Left ventricle myocardium inferior (tissue), 1 donor: ENCODE data around the gene FGF8. TPM values are rescaled to one million over a fixed set of nuclear protein-coding genes. Genes with fewer than 3 reads are reported as not detected.
A peak's percentile ranks its signal among the peaks of the same experiment; 100 is the strongest.

Experiments used
- DNase-seq: peaks from one replicate; pipeline ENCODE4 v3.0.0-alpha.2; 2020
- H3K27ac ChIP-seq: fragments of 200-600 bp; replicated peaks from 2 replicates; pipeline ENCODE4 v1.8.0; 2021
- H3K27me3 ChIP-seq: fragments of 200-600 bp; 2 replicates; pipeline ENCODE4 v1.8.0; 2021; ENCODE audit warnings: low read depth
- H3K36me3 ChIP-seq: fragments of 200-600 bp; 2 replicates; pipeline ENCODE4 v1.8.0; 2021
- H3K4me1 ChIP-seq: fragments of 200-600 bp; 2 replicates; pipeline ENCODE4 v1.8.0; 2021
- H3K4me3 ChIP-seq: fragments of 200-600 bp; 2 replicates; pipeline ENCODE4 v1.8.0; 2021; ENCODE audit warnings: mild to moderate bottlenecking, moderate library complexity
- H3K9me3 ChIP-seq: fragments of 200-600 bp; replicated peaks from 2 replicates; pipeline ENCODE4 v1.8.0; 2021
- intact Hi-C: fragments of 100-400 bp; cut with micrococcal nuclease; formaldehyde crosslinking; loops from one replicate; pipeline ENCODE4 v1.11.0; 2022
- total RNA-seq: library from RNA; stranded (reverse); fragmentation: NEBNext Ultra II Directional; extraction: Animal tissue kit (Norgen Biotek cat#: 25700); gene quantifications from one replicate; pipeline ENCODE4 v1.2.1, GENCODE V29; 2021
- TF ChIP-seq, protein P1 (sequence below): fragments of 200-600 bp; IDR thresholded peaks from 2 replicates; pipeline ENCODE4 v1.8.0; 2021; ENCODE audit warnings: antibody characterized with exemption, mild to moderate bottlenecking, borderline replicate concordance
- donor health status: DM: no; HTN: yes; CAD: no; lungs with severe emphysema.

Gene FGF8
- total RNA-seq, 1 donor from 2014 or later, result not detected

DNA sequence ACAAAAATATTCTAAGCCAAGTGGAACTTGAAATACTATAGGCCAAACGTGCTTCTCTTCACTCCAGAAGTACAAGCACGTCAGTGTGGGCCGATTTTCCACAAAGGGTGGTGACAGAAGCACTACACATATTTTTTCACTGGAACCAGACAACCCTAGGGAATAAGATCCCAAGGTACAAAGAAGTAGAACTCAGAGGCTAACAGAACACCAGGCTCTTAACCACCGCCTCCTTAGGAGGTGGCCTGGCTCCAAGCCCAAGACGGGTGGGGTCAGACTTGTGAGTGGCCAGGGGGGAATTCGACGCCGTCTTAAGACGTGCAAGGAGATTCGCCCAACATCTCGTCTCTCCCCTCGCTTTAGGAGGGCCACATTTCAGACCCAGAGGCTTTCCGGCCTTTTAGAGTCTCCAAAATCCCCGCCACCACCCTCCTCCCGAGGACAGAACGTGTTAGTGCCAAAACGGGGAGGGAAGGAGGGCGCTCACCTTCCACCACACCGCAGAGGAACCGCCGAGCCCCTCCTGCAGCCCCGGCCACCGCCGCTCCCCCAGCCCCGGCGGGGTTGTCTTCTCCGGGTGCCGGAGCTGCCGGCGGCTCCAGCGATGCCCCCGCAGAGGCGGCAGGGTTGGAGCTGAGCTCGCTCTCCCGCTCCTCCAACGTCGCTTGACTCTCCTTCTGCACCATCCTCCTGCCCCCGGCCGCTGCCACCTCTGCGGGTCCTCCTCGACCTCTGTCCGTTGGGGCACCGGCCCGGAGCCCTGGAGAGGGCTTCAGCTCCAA, 41.6 kb upstream of the FGF8 start:
- Histone ChIP-seq H3K4me3 (peak overlapping the region; percentile 89), H3K27ac (peak overlapping the region; percentile 97), H3K4me1 (peaks cover 71% of the 10 kb centered on the region), H3K9me3 (no peaks in the 10 kb centered on the region), H3K36me3 (peaks cover 6% of the 10 kb centered on the region), H3K27me3 (no peaks in the 10 kb centered on the region)
- TF ChIP-seq, protein P1, sequence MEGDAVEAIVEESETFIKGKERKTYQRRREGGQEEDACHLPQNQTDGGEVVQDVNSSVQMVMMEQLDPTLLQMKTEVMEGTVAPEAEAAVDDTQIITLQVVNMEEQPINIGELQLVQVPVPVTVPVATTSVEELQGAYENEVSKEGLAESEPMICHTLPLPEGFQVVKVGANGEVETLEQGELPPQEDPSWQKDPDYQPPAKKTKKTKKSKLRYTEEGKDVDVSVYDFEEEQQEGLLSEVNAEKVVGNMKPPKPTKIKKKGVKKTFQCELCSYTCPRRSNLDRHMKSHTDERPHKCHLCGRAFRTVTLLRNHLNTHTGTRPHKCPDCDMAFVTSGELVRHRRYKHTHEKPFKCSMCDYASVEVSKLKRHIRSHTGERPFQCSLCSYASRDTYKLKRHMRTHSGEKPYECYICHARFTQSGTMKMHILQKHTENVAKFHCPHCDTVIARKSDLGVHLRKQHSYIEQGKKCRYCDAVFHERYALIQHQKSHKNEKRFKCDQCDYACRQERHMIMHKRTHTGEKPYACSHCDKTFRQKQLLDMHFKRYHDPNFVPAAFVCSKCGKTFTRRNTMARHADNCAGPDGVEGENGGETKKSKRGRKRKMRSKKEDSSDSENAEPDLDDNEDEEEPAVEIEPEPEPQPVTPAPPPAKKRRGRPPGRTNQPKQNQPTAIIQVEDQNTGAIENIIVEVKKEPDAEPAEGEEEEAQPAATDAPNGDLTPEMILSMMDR, result no peak
- intact Hi-C loops, result no loop called here
- peak; percentile 91 for DNase-seq

GRCh38 chr10:101816913-101817336, 41.0 kb upstream of the FGF8 start:
- Histone ChIP-seq H3K36me3 (peaks cover 12% of the 10 kb centered on the region), H3K4me3 (peak overlapping the region; percentile 89), H3K4me1 (peaks cover 77% of the 10 kb centered on the region), H3K27me3 (no peaks in the 10 kb centered on the region), H3K9me3 (no peaks in the 10 kb centered on the region), H3K27ac (peak overlapping the region; percentile 97)
- TF ChIP-seq, protein P1, result no peak
- intact Hi-C loops, result no loop called here
- DNase-seq, result no peak

- H3K9me3 ChIP-seq, result no peaks in the 10 kb centered on the region
- peak overlapping the region; percentile 97 for H3K27ac ChIP-seq
- intact Hi-C loops, result no loop called here
These were observed 40.5 kb upstream of the FGF8 start for GRCh38 chr10:101816376-101816775.

DNA sequence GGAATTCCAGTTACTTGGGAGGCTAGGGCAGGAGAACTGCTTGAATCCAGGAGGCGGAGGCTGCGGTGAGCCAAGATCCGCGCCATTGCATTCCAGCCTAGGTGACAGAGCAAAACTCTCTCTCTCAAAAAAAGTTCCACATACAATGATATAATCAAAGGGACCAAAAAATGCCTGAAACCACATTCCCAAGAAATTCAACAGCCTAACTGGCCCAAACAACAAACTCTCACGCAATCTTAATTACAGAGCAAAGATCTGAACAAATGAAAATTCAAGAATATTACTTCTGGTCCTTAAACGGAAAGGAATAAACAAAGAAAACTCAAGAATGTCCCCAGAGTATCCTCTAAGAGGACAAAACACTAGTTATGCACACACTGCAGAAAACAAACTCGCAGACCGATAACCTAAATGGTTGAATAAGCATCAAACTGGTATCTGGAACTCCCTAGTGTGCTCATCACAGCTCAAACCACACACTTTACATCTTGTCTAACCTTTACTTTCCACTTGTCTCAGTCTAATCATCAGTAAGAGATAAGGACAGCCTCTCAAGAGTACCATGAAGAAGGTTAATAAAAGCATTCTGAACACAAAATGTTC, 38.7 kb upstream of the FGF8 start:
- DNase-seq, result no peak
- Histone ChIP-seq H3K27ac (peak overlapping the region; percentile 97), H3K27me3 (no peaks in the 10 kb centered on the region), H3K4me1 (peaks cover 85% of the 10 kb centered on the region), H3K4me3 (peak overlapping the region; percentile 89), H3K9me3 (no peaks in the 10 kb centered on the region), H3K36me3 (peaks cover 36% of the 10 kb centered on the region)
- intact Hi-C loops, result no loop called here
- TF ChIP-seq, protein P1, result no peak

More at GRCh38 chr10:101816376-101816775, 40.5 kb upstream of the FGF8 start:
- no peaks in the 10 kb centered on the region for H3K27me3 ChIP-seq
- peaks cover 18% of the 10 kb centered on the region for H3K36me3 ChIP-seq
- H3K4me3 ChIP-seq, result peak overlapping the region; percentile 89
- DNase-seq, result no peak
- peaks cover 78% of the 10 kb centered on the region for H3K4me1 ChIP-seq
- TF ChIP-seq, protein P1, result no peak

DNA sequence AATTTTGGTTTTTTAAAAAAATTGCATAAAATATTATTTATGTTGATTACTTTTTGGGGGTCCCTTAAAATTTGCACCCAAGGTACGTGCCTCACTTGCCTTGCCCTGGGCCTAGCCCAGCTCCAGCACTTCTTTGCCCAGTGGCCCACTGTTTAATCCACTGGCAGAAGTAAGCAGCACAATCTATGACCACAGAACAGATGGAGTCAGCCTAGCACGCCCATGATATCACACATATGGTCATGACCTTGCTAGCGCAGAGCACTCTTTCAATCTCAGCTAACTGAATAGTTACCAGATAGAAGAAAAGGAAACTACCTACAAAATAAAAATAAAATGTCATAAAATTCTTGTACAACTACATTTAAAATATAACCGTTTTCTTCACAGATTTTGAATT, 36.7 kb upstream of the FGF8 start:
- no peaks in the 10 kb centered on the region for H3K27me3 ChIP-seq
- peaks cover 74% of the 10 kb centered on the region for H3K4me1 ChIP-seq
- peak overlapping the region; percentile 97 for H3K27ac ChIP-seq
- DNase-seq, result no peak
- intact Hi-C loops, result no loop called here
- TF ChIP-seq, protein P1, result no peak
- H3K9me3 ChIP-seq, result no peaks in the 10 kb centered on the region
- H3K36me3 ChIP-seq, result peaks cover 56% of the 10 kb centered on the region
- no peak overlapping the region for H3K4me3 ChIP-seq
